ENCODE measurements around the gene TLCD2. TPM values are rescaled to one million over a fixed set of nuclear protein-coding genes. Genes with fewer than 3 reads are reported as not detected.

The TLCD2 gene
- total and polyA plus RNA-seq, 9 of the 15 experiments (the other 6 are each of a cell fraction or from before 2014, with no cell fraction given): 0.10 to 0.89 (median 0.58) TPM

GRCh38 chr17:1758807-1759206 lies 48.6 kb upstream of the TLCD2 start (continued):
- TF ChIP-seq ZBTB40 (IDR thresholded peaks at IDR 0.05): no peak
- no peak for TF ChIP-seq ZBTB40 (CRISPR knock-in tag; IDR thresholded peaks at IDR 0.05)
- TF ChIP-seq U2AF1 (optimal IDR thresholded peaks at IDR 0.05; ENCODE audit: low read depth, low read length): no peak
- no peak for TF ChIP-seq ZNF384 (IDR thresholded peaks at IDR 0.05; ENCODE audit: low read depth, low read length)
- no peak for TF ChIP-seq ZNF639 (CRISPR knock-in tag; conservative IDR thresholded peaks at IDR 0.05 in 1 of 2, IDR thresholded peaks at IDR 0.05 in 1 of 2)
- TF ChIP-seq MTA1 (IDR thresholded peaks at IDR 0.05; ENCODE audit: borderline replicate concordance): no peak
- no peak for TF ChIP-seq ZNF395 (CRISPR knock-in tag; IDR thresholded peaks at IDR 0.05)
- TF ChIP-seq, protein P1, sequence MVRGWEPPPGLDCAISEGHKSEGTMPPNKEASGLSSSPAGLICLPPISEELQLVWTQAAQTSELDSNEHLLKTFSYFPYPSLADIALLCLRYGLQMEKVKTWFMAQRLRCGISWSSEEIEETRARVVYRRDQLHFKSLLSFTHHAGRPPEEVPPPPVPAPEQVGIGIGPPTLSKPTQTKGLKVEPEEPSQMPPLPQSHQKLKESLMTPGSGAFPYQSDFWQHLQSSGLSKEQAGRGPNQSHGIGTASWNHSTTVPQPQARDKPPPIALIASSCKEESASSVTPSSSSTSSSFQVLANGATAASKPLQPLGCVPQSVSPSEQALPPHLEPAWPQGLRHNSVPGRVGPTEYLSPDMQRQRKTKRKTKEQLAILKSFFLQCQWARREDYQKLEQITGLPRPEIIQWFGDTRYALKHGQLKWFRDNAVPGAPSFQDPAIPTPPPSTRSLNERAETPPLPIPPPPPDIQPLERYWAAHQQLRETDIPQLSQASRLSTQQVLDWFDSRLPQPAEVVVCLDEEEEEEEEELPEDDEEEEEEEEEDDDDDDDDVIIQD (CRISPR knock-in tag; IDR thresholded peaks at IDR 0.05): no peak
- TF ChIP-seq DMBX1 (CRISPR knock-in tag; IDR thresholded peaks at IDR 0.05; ENCODE audit: borderline replicate concordance): no peak
